Fibroblast of skin of left biceps (primary cell): ENCODE results near the gene SLC17A4.

Experiments
- DNase-seq, 2 experiments: peaks; one replicate each; pipeline ENCODE4 v3.0.0-alpha.2; 2013; ENCODE audit warnings: low read depth in 2 of 2

SLC17A4 gene

DNA sequence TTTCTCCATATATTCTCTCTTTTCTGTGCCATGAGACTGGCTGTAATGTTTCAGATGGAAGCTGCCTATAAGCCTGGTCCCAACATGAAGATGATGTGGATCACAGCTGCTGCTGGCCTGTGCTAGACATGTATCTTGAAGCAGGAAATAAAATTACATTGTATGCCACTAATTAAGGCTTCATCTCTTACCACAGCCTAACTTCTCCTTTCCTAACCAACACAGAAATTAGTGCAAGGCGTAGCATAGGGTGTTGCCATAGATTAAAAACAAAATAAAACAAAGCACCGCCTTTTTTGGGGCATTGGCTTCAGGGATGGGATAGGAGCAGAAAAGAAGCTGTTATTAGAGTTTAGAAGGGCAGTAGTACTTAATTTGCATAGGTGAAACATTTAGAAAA lies 4.7 kb upstream of the SLC17A4 start:
- DNase-seq = no peak

DNA sequence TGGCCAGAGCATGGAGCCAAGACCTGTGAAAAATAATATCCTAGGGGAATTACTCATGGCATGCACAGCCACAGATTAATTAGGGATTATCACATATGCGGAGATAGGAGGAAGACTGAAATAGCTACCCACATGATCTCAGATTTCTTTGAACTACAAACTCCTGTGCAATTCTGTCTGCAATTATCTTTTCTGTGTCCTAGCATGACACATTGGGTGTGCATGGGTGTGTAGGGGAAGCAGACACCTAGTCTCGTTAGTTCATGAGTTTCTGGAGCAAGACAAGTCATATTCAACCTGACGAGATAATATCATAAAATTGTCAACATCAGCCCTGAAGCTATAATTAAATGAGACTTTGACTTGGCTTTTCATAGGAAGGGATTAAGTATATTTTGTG lies 3.6 kb upstream of the SLC17A4 start:
- DNase-seq = no peak

DNA sequence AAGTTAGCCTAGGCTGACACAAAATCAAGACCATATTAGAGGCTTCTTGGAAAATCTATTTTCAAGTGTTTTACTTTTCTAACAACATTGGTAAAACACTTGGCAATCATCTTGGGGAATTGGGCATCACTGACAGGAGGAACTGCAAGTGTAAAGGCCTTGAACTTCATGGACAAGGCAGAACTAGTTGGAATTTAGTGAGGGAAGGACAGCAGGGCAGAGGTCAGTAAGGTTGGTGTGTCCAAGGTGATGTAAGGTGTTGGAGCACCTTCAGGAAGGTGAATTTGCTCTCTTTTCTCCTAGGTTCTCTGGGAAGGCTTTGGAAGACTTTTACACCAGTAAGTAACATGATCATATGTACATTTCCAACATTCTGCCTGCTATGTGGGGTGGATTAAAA lies 1.5 kb upstream of the SLC17A4 start:
- DNase-seq = no peak

DNA sequence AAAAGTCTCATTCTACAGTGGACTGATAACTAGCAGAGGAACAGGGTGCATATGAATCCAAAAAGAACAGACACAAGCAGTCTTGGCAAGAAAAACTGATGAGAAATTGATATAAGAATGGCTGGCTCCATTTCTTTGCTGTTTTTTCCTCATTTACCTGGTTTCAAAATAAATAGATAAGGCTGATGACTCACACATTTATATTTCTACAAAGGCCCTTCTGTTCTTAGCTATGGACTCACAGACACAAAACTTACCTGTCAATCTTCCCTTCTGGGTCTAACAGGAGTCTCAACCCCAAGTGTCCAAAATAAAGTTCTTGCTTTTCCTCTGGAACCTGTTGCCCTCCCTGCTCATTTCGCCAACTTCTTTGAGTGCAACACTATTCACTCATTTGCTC lies 941 bp downstream of the SLC17A4 start:
- no peak for DNase-seq

DNA sequence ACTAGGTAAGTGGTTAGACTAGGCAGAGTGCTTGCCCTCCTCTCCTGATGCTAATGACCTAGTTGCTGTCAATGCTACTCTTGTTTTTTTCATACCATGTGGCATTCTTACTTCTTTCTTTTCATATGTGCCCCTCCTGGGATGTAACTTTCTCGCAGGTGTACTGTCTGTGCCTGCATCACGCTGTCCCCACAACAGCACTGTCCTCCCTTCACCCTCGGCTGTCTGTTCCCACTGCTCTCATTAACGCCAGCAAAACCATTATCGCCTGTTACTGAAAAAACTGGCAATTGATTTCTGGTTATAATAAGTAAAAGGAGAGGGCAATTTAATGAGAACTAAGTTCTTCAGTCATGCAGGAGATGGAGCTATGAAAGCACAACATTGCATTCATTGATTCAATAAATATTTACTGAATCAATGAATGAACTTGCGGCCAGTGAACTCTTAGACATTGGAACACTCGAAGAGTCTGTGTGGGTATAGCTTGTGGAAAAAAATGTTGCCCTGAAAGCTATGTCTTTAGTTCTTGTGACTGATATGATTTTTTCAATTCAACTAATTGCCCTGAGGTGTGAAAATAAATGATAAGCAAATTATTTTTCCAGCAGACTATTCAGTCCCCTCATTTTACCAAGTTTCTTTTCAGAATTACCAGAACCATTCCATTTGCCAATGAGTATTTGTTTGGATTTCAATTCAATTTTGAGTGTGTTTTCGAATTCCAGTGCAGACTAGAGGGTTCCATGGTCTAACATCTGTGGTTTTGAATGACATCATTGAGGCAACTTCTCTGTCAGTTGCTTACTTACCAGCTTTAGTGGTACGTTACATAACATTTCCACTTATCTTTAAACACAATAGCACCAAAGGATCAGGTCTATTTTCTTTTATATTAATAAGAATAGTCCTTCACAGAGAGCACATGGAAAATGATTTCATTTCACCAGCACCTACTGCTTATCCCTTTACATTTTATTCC lies 2.1 kb downstream of the SLC17A4 start:
- no peak for DNase-seq

DNA sequence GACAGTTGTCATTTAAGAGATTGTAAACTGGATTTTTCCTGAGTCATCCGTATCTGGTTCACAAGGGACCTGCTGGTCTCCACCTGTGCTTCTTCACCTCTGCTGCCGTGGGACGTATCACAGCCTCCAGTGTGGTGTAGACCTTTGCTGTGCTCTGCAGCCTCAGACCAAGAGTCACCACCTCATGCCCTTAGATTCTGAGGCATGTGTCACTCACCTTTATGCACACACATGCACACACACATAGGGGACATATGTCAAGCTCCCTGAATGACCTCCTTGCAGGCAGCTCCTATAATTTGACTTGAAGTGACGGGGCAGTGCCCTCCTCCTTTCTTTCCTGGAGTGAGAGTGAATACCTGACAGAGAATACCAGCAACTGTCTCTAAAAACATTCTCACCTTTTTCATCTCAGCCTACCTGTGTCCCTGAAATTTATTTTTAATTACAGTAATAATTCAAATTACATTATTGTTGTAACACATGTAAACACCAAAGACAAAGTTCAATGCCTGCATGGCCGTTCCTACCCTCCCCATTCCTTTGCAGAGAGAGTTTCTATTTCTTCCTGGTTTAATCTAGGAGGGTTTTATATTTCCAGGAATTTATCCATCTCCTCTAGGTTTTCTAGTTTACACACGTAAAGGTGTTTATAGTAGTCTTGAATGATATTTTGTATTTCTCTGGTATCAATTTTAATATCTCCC lies 3.5 kb downstream of the SLC17A4 start:
- DNase-seq = no peak

DNA sequence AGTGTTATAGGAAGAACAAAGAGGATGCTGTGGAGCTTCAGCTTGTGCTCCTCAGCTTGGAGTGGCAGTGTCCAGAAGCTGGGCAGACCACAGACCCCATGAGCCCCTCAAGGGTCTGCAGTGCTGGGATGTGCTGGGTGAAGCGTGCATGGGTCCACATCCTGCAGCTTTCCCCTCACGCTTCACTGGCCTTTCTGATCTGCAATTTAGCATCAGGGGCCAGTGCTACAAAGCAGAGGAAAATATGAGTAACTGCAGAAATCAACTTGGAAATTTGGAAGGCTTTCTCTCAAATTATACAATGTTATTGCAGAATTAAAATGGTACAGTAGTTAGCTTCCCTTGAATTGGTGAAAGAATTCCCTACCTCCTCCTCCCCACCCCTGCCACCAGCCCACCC lies 10.1 kb downstream of the SLC17A4 start:
- DNase-seq = no peak

DNA sequence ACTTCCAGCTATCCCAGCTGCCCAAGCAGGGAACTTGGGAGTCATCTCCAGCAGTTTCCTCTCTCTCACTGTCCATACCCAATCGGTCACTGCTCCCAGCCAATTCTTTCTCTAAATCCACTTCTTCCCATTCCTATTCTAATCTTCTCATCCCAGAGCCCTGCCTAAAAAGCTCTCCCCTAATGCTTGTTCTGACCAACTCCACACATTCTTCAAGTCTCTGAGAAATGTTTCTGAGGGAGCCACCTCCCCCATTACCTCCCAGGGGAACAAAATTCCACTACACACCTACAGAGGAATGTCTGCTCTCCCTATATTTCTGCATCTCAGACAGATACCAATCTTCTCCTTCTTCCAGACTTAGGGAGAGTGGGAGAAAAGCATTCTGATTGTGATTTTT lies 14.0 kb downstream of the SLC17A4 start:
- DNase-seq = no peak

DNA sequence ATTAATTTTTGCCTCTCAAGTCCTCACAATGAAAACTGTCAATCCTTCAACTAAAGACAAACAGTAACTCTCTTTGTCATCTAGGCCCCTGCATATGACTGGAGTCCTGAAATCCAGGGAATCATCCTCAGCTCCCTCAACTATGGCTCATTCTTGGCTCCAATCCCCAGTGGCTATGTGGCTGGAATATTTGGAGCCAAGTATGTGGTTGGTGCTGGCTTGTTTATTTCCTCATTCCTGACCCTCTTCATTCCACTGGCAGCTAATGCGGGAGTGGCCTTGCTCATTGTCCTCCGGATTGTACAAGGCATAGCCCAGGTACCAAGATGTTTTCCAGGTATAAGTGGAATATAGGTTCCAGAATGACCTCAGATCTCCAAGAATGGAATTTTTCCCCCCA lies 15.4 kb downstream of the SLC17A4 start:
- no peak for DNase-seq

DNA sequence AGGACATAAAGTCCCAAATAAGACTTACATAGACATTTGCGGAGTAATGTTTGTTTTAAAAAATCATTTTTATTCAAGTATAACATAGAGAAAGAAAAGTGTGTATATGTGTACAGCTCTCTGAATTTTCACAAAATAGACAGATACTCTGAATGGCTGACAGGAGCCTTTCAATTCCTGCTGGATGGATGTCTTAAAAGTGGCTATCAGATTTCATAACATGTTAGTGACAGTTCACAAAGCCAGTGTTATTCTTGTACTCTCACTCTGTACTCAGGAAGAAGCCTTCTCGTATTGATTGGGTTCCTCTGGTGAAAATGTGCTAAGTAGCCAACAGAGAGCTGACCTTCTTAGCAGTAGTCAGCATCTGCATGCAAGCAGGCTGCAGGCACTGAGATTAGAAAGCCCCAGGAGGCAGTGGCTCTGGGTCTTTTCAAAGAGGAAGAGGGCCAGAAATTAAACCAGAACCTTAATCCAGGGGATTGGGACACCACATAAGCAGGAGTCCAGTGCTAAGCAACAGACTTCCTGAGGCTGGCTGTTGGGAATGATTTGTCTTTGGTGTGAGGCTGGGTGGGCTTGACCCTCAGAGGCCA lies 19.7 kb downstream of the SLC17A4 start:
- DNase-seq = no peak

DNA sequence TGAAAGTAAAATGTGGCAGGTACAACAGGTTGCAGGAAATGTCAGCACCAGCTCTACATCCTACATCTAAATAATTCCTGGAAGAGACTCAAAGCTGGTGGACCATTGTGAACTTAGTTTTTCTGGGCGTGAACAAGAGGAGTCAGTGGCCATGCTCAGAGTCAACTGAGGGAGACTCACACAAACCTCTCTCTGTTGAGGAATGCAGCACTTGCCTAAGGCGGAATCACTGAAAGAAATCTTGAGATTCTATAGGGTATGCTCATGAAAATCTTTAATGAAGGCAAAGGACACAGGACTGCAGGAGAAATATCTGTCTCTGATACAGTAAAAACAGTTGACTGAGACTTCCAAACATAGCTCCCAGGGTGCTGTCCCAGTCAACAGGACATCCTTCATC lies 22.5 kb downstream of the SLC17A4 start:
- no peak for DNase-seq

DNA sequence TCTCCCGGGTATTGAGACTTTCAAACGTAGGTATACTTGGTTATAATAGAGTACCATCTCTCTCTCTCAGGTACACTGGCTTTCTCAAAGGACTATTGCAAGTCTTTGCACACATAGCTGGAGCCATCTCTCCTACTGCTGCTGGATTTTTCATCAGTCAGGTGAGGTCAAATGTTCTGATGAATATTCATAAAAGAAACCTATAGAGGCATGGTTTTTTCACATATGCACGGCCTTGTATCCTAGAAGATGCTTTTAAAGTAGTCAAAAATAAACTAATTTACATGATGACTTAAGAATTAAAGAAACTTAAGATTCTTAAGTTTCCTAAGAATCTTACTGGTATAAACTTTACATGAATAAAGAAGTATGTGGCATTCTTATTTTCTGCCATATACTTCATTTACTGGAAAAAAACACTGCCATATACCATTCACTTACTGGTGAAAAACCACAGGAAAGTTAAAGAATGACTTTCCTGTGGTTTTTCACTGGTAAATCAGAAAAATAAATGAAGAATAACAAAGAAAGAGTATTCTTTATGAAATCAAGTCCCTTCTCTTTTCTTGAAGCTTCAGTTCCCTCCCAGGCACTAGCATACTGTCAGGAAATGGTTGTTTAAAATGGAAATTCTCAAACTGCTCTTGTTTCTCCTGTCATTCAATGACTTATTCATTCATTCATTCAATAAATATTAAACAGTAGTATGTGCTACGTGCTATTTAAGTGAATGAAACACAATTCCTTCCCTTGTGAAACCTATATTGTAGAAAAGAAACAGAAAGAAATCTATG lies 23.5 kb downstream of the SLC17A4 start:
- DNase-seq = no peak

DNA sequence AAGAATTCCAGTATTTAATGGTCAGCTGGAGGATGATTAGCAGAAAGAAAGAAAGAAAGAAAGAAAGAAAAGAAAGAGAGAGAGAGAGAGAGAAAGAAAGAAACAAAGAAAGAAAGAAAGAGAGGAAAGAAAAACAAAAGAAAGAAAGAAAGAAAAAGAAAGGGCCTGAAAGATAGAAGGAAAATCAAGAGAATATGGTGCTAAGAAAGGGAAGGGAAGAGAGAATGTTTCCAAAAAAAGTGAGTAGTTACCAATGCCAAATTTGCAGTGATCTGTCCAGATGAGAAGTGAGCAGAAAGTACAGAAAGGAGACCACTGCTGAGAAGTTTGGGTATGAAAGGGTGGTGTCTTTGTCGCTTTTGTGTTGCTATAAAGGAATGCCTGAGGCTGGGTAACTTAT lies 26.6 kb downstream of the SLC17A4 start:
- no peak for DNase-seq

DNA sequence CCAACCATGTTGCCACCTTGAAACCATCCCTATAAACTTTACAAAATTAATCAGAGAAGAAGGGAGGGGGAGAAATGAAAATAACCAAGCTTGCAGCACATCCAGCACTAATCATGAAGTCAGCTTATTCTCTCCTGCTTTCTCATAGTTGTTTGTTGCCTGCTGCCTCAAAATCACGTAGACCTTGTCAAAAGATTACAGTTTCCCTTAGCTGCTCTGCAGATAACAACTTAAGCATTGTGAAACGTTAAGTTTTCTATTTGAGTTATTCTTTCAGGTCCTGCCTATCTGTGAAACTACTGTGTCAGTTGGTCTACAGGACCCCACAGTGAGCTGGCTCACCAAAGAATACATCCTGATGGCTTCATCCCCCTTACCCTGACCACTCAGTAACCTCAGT lies 32.9 kb downstream of the SLC17A4 start:
- no peak for DNase-seq

DNA sequence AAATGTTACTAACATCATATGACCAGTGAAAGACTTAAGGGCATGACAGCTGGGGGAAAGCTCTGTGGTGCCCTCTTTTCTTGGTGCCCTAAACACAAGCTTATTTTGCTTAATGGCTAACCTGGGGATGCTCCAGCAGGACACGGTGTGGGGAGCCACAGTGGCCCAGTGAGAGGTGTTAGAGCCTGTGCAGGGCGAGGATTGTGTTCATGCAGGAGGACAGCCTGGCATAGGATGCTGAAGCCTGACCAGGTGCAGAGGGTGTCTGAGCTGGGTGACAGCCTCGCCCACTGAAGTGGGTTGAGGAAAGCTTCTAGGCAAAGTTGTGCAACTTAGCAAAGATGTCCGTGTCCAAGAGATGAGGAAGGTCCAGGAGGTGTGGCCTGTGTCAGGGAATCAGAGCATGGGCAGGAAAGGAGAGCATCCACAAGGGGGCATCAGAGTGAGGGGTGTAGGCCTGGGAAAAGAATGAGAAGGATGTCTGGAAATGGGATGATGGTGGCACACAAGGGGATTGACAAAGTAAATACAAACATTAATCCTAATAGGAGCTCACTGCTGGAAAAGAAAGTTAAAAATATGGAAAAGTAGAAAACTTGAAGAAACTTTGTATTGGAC lies 33.9 kb downstream of the SLC17A4 start:
- peak; percentile 1 for DNase-seq

DNA sequence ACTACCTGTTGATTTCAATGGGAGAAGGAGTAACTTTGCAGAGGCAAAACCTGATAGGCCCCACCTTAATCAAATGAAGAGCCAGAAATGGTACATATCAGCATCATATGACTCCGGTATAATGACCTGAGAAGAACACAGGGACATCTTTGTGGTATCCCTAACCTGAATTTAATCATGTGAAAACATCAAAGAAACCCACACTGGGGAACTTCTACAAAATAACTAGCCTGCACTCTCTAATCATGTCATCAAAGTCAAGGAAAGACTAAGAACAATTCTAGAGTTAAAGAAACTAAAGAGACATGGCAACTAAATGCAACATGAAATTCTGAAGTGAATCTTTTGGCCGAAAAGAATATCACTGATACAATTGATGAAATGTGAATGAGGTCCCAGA lies 34.9 kb downstream of the SLC17A4 start:
- DNase-seq = no peak

DNA sequence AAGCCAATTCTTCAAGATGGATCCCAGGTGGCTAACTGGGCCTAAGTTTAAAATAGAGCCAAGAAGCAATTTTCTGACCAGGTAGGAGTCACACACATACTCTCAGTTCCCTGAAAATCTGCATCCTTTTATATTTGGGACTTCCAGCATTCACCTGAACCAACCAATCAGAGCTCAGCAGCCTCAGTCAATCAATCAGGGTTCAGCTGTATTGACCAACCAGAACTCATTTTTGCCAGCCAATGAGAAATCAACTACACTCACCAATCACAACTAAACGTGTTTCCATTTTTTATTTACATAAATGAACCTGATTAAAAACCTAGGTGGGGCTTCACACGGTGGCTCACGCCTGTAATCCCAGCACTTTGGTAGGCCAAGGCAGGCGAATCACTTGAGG lies 37.5 kb downstream of the SLC17A4 start:
- DNase-seq = no peak

DNA sequence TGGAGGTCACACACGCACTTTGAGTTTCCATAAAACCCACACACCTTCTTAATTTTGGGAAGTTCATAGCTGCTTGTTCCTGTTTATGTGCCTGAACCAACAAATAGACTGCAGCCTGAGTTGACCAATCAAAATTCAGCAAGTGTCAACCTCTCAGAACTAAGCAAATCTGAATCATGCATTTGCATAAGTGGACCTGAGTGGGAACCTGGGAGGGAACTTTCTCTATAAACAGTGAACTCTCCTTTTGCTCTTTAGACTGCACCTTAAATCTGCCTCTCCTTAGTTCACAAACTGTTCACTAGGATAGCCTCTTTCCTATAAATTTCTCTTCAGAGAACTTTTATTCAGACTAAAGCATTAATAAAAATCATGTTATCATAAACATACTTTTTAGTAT lies 39.4 kb downstream of the SLC17A4 start:
- DNase-seq = no peak

DNA sequence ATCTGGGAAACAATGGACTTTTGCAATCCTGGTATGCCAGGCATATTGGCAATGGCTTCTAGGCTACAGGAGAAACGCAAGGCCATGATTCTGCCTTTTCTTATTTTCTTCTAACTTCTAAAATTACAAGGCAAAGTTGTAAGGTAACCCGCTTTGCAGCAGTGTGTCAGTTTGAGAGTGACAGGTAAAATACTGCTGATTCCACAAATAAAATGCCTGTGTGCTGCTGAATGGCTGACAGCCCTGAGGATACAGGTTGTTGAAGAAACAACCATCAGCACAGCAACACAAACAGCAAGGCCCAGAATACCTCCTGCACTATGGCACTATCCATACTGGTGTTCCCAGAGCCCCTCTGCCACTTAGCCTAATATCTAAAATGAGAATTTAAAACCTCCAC lies 40.2 kb downstream of the SLC17A4 start:
- no peak for DNase-seq

DNA sequence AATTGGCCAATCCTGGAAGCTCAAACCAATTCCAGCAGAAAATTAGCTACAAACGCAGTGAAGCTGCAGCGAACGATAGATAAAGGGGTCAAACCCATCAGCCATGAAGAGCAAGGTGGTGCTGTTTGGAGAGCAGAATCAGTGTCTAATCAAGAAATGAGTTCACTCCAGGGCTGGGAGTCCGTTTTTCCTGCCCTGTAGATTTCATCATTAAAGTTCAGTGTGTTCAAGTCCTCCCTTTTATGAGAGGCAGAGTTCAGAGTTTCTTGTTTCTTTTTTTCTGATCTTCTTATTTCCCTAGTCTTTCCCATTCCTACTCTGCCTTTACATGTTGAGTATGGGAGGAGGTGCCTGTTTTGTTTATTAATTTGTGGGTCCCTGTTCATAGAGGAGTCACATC lies 46.9 kb downstream of the SLC17A4 start:
- no peak for DNase-seq

DNA sequence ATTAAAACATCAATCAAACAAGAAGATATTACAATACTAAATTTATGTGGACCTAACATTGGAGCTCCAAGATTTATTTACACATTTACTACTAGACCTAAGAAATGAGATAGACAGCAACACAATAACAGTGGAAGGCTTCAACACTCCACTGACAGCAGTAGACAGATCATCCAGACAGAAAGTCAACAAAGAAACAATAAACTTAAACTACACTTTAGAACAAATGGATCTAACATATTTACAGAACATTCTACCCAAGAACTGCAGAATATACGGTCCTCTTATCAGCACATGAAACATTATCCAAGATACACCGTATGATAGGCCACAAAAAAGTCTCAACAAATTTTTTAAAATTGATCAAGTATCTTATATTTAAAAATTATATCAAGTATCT lies 50.3 kb downstream of the SLC17A4 start:
- no peak for DNase-seq

DNA sequence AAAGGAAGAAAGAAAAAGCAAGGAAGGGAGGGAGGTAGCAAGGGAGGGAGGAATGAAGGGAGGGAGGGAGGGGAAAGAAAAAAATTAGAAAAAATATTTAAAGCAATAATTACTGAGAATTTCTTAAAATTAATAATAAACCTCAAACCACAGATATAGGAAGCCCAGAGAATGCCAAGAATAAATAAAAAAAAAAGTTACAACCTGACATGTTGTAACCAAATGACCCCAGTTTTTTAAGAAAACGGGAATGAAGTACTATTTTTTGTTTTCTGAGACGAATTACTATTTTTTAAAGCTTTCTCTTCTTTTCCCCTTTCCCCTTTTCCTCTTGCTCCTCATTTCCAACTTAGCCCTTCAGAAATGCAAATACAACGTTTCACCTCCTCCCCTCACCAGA lies 60.7 kb downstream of the SLC17A4 start:
- no peak for DNase-seq
